Prostate gland (tissue), 2 donors: ENCODE results near the gene ZGPAT. TPM values are rescaled to one million over a fixed set of nuclear protein-coding genes. Genes with fewer than 3 reads are reported as not detected.
A peak's percentile ranks its signal among the peaks of the same experiment; 100 is the strongest.

Source experiments
- DNase-seq: peaks from one replicate; pipeline ENCODE4 v3.0.0-alpha.2; 2019; ENCODE audit warnings: low spot score
- H3K27ac ChIP-seq, 2 donors: fragments of 200-600 bp; sonication (generic); 2 replicates each; pipeline ENCODE4 v1.5.1; 2017 to 2019
- H3K27me3 ChIP-seq: fragments of 200-600 bp; sonication (generic); replicated peaks from 2 replicates; pipeline ENCODE4 v1.5.1; 2019; ENCODE audit not compliant: insufficient read depth
- H3K36me3 ChIP-seq, 2 donors: fragments of 200-600 bp; sonication (generic); 1 replicate in 1 of 2; 2 replicates in 1 of 2; pipeline versions ENCODE4 v1.5.1 to v1.8.1; 2017 to 2019
- H3K4me1 ChIP-seq: fragments of 200-600 bp; sonication (generic); replicated peaks from 2 replicates; pipeline ENCODE4 v1.5.1; 2019
- H3K4me3 ChIP-seq, 2 donors: fragments of 200-600 bp; sonication (generic); 2 replicates each; pipeline ENCODE4 v1.5.1; 2017 to 2019
- H3K9me3 ChIP-seq: fragments of 200-600 bp; sonication (generic); 2 replicates; pipeline ENCODE4 v1.5.1; 2017
- POLR2A ChIP-seq: fragments of 450-650 bp; IDR thresholded peaks from one replicate; pipeline ENCODE4 v1.6.1; 2016; ENCODE audit warnings: antibody characterized with exemption, mild to moderate bottlenecking
- POLR2AphosphoS5 ChIP-seq: sonication (generic); formaldehyde crosslinking; IDR thresholded peaks from one replicate; pipeline ENCODE4 v1.6.1; 2017; ENCODE audit warnings: antibody characterized with exemption
- WGBS: methylation state at CpG from one replicate; pipeline ENCODE4 v1.1.5; 2018; 5-methylcytosine and 5-hydroxymethylcytosine counted together
- intact Hi-C: fragments of 100-400 bp; cut with DNase I; formaldehyde crosslinking; loops from one replicate; pipeline ENCODE4 v1.14.2; 2022
- total RNA-seq, 2 donors: library from RNA; depleted of rRNA; stranded (reverse); fragments of >200 nt; gene quantifications; one replicate each; pipeline ENCODE4 v1.1.0, GENCODE V29; 2016
- TF ChIP-seq, protein P1 (sequence below), 4 experiments: fragments of 200-600 bp in 2 of 4; fragments of 450-650 bp in 2 of 4; sonication (generic) in 2 of 4; IDR thresholded peaks; 1 replicate in 3 of 4; 2 replicates in 1 of 4; pipeline ENCODE4 v1.5.1; 2016 to 2019; ENCODE audit warnings: antibody characterized with exemption in 4 of 4, mild to moderate bottlenecking in 2 of 4, moderate library complexity in 2 of 4

The ZGPAT gene
- total RNA-seq, 2 donors from 2014 or later = 29.3 to 55.5 TPM

DNA sequence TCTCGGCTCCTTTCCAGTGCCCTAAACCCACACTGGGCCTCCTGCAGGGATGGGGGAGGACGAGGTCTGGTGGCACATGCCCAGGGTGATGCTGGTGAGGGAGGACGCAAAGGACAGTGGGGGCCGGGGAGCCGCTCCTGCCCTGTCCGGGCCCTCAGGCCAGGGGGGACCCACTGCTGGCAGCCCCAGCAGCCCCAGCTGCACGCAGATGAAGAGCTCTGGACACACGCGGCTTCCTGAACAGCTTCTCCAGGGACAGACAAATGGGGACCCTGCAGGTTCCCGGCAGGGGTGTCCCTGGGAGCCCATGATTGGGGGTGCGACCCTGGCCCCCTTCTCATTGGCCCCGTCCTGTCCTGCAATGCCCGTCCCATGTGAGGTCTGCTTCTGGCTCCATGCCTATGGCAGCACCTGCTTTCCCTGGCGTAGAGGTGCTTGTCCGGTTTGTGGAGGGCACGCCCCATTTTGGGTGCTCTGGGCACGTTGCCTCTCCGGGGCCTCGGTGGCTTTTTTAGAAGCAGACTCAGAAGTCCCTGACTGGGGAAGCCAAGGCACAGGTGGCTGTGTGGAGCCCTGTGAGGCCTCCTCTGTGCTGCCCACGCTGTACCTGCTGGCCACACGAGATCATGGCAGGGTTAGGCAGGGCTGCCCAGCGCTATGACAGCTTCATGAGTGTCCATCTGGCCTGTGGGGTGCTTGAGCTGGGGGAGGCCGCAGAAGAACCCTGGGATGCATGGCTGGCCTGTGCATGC is 26.8 kb upstream of the ZGPAT start:
- 88% methylated on average over 21 of the region's 23 CpGs for WGBS
- TF ChIP-seq, protein P1, sequence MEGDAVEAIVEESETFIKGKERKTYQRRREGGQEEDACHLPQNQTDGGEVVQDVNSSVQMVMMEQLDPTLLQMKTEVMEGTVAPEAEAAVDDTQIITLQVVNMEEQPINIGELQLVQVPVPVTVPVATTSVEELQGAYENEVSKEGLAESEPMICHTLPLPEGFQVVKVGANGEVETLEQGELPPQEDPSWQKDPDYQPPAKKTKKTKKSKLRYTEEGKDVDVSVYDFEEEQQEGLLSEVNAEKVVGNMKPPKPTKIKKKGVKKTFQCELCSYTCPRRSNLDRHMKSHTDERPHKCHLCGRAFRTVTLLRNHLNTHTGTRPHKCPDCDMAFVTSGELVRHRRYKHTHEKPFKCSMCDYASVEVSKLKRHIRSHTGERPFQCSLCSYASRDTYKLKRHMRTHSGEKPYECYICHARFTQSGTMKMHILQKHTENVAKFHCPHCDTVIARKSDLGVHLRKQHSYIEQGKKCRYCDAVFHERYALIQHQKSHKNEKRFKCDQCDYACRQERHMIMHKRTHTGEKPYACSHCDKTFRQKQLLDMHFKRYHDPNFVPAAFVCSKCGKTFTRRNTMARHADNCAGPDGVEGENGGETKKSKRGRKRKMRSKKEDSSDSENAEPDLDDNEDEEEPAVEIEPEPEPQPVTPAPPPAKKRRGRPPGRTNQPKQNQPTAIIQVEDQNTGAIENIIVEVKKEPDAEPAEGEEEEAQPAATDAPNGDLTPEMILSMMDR (IDR thresholded peaks at IDR 0.05) = no peak
- TF ChIP-seq POLR2A = no peak
- TF ChIP-seq POLR2AphosphoS5 = no peak
- Histone ChIP-seq H3K27ac (no peak overlapping the region), H3K4me1 (no peaks in the 10 kb centered on the region), H3K36me3 (no peaks in the 10 kb centered on the region), H3K27me3 (no peaks in the 10 kb centered on the region), H3K4me3 (no peak overlapping the region), H3K9me3 (no peaks in the 10 kb centered on the region)
- intact Hi-C loops = no loop called here
- DNase-seq = no peak

DNA sequence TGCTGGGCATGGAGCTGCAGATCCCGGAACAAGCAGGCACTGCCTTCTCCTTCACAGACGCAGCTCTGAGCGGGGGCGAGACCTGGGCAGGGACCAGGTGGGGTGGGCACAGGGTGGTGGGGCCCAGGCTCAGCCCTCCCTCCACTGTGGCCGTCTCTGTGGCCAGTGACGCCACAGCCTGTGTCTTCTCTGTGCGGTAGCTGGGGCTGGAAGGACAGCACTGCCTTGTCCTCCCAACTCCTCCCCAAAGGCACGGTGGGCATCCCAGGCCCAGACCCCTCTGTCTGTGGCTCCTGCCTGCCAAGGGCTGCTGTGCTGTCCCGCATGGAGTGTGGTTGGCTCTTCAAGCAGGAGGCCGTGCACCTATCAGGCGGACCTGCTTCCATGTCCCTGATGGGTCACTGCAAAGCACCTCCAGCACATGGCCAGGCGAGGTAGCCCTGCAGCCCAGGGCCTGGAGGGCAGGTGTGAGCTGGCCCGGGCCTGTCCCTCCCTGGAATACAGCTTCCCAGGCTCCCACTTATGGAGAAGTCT is 26.2 kb upstream of the ZGPAT start:
- Histone ChIP-seq H3K4me1 (no peaks in the 10 kb centered on the region), H3K4me3 (no peak overlapping the region), H3K9me3 (no peaks in the 10 kb centered on the region), H3K27ac (peak overlapping the region; percentile 28 to 60), H3K27me3 (no peaks in the 10 kb centered on the region), H3K36me3 (no peaks in the 10 kb centered on the region)
- no peak for DNase-seq
- intact Hi-C loops = no loop called here
- TF ChIP-seq POLR2A (no peak), POLR2AphosphoS5 (no peak)
- TF ChIP-seq, protein P1 (IDR thresholded peaks at IDR 0.05) = no peak
- 96% methylated on average over 13 of the region's 13 CpGs for WGBS

DNA sequence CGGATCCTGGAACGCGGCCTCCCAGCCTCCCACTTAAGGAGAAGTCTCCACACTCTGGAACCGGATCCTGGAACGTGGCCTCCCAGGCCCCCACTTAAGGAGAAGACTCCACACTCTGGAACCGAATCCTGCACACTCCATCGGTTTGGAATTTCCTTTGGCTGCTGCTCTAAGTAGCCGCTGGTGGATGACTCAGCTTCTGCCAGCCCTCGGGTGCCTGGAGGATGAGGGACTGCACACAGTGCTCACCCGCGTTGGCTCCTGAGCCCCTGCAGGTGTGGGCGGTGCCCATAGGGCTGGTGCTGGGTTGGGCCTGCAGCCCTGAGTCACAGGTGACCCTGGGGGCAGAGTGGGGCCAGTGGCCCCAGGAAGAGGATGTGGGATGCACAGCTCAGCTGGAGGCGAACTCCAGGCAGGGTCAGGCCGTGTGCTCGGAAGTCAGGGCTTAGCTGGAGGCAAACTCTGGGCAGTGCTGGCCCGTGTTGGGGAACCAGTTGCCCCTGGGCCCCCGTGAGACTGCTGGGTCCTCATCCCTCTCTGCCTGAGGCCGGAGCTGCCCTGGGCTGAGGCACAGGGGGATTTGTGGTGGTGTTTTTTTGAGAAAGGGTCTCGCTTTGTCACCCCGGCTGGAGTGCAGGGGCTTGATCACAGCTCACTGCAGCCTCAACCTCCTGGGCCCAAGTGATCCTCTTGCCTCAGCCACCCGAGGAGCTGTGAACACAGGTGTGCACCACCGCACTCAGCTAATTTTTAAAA is 25.3 kb upstream of the ZGPAT start:
- TF ChIP-seq POLR2AphosphoS5 = peak; percentile 18
- TF ChIP-seq POLR2A = no peak
- TF ChIP-seq, protein P1 (IDR thresholded peaks at IDR 0.05) = no peak
- WGBS = 60% methylated on average over 22 of the region's 22 CpGs
- intact Hi-C loops = no loop called here
- Histone ChIP-seq H3K4me1 (no peaks in the 10 kb centered on the region), H3K27ac (peak overlapping the region; percentile 36 to 66), H3K4me3 (no peak overlapping the region), H3K9me3 (no peaks in the 10 kb centered on the region), H3K27me3 (no peaks in the 10 kb centered on the region), H3K36me3 (no peaks in the 10 kb centered on the region)
- no peak for DNase-seq

DNA sequence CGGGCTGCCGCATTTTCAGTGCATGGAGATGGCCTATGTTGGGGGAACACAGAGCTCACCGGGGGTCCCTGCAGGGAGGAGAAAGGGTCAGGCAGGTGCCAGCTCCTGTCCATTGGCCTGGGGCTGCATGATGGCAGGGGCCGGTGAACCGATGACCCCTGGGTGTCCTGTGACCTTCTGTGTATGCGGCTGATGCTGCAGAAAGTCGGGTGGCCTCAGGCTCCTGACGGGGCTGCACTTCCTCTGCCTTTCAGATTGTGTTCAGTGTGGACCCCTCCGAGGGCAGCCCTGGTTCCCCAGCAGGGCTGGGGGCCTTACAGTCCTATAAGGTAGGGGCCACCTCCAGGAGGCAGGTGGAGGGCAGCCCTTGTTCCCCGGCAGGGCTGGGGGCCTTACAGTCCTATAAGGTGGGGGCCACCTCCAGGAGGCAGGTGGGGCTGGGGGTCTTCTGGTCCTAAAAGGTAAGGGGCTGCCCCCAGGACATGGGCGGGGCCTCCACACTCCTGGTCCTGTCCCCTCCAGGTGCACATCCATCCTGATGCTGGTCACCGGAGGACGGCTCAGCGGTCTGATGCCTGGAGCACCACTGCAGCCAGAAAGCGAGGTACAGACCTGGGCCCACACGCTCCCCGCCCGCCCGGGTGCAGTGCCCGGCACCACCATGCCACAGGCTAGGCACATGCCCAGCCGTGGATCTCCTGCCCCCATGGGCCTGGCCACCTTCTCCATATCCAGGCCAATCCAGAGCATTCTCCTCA is 22.4 kb upstream of the ZGPAT start:
- H3K36me3 ChIP-seq = no peaks in the 10 kb centered on the region
- peak overlapping the region in 1 of 2 donors; percentile 36 for H3K27ac ChIP-seq
- H3K4me3 ChIP-seq = no peak overlapping the region
- TF ChIP-seq, protein P1 (IDR thresholded peaks at IDR 0.05) = no peak
- TF ChIP-seq POLR2A (no peak), POLR2AphosphoS5 (no peak)
- WGBS = 89% methylated on average over 19 of the region's 21 CpGs
- no peaks in the 10 kb centered on the region for H3K9me3 ChIP-seq
- H3K27me3 ChIP-seq = no peaks in the 10 kb centered on the region
- no peaks in the 10 kb centered on the region for H3K4me1 ChIP-seq
- DNase-seq = no peak
- intact Hi-C loops = no loop called here
